RPMI8226 (cell line): Measurements from ENCODE around the gene MORF4L2.

Experiments
- DNase-seq: peaks from one replicate; pipeline ENCODE4 v3.0.0-alpha.2; 2015

The MORF4L2 gene, protein sequence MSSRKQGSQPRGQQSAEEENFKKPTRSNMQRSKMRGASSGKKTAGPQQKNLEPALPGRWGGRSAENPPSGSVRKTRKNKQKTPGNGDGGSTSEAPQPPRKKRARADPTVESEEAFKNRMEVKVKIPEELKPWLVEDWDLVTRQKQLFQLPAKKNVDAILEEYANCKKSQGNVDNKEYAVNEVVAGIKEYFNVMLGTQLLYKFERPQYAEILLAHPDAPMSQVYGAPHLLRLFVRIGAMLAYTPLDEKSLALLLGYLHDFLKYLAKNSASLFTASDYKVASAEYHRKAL

DNA sequence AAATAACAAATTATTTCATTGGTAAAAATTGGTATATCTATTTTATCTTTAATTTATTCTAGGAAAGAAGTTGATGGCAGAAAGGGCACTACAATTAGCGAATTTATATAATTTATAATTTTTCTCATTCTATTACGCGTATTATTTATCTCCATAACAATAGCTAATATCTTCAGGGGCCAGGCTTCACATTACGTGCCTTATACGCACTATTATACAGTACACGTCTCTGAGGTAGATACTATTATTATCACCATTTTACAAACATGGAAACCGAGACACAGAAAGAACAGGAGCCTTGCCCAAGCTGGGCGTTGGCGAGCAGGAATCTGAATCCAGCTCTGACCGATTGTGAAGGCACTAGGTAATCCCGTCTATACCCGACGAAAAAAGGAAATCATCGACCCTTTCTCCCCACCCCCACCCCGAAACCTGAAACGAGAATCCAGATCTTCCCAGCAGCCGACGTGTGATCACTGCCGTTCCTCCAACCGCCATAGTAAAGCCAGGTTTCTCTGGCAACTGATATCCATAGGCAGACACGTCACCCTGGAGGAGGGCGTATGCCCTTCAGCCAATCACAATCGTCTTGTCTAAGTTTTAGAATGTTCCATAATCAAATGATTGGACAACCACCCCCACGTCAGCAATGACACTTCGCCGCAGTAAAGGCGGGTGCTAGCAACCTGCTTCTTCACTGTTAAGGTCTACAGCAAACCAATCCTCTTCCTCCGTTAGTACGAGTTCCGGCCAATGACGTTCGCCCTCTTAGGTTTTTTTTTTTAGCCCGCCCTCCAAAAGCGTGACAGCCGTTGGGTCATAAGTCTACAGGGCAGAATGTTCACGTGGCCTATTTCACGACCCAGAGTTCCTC, at the start of gene MORF4L2:
Gene MORF4L2, minus strand, starts transcription at position 501 of the 874 bp plus-strand sequence. CDS start 9,672 bp downstream, outside the sequence.
- peak; percentile 95 for DNase-seq

DNA sequence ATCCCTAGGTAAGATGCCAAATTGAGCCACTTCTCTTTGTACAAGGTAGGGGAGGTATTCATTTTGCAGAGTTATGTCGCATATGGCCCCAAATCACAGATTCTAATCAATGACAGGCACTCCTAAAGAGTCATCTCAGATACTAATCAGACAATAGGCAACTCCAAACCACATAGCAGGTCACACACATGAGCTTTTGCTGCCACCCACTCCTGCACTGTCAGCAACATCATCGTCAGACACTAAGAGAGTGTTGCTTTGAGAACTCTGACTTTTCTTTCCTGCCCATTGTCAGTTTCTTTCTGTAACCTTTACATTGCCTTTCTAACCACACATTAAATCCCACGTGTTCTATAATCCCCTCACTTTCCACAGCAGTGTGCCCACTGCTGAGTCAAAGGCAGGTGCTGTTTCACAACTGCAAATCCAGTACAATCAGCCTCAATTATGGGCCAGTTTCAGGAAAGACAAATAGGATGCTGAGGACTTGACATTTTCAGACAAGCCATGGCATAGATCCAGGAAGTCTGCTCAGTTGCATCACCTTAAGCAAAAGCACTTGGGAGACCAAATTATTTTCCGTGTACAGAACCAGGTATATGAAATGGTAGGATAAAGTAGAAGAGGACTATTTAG, 47.7 kb upstream of the MORF4L2 start:
- DNase-seq = peak; percentile 50

DNA sequence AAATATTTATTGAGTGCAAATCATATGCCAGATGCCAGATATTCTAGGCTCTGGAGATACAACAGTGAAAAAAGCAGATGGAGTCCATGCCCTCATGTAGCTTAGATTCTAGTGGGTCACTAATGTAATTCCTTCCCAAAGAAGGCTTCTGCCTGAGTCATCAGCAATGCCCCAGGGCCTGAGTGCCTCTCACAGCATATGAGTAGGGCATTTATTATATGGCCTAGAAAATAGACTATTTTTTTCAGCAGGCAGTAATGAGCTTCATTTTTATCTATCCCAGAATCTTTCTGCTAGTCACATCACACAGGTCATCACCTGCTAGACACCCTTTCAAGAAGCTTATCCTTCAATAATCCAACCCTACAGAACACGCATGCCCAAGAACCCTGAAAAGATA, 46.5 kb upstream of the MORF4L2 start:
- no peak for DNase-seq

DNA sequence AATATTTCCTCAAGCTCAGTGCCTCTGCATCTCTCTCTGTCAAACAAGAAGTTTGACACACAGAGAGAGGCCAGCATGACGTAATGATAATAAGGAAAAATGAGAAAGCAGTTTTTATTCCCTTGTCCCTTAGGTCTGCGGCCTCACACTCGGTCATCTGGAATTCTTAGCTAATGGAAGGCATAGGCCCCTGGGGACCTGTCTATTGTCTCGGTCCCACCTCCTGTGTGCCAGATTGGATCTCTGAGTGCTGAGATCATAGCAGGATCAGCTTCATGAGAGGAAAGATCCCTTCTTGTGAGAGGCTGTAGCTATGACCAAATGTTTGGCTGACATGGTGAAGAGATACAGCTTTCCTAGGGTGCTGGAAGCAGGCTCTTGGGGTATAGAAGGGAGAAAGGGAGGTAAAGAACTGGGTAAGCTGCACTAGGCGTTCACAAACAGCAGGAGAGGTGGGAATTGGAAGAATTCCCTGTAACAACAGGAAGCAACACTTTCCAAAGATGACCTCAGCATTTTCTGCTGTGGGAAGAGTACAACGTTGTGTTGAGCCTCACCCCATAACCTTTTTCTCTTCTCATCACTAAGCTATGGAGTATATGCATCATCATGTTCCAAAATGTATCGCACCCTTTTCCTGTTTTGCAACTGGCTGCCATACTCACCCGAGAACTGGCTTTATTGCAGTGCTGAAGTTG, 44.4 kb upstream of the MORF4L2 start:
- no peak for DNase-seq

DNA sequence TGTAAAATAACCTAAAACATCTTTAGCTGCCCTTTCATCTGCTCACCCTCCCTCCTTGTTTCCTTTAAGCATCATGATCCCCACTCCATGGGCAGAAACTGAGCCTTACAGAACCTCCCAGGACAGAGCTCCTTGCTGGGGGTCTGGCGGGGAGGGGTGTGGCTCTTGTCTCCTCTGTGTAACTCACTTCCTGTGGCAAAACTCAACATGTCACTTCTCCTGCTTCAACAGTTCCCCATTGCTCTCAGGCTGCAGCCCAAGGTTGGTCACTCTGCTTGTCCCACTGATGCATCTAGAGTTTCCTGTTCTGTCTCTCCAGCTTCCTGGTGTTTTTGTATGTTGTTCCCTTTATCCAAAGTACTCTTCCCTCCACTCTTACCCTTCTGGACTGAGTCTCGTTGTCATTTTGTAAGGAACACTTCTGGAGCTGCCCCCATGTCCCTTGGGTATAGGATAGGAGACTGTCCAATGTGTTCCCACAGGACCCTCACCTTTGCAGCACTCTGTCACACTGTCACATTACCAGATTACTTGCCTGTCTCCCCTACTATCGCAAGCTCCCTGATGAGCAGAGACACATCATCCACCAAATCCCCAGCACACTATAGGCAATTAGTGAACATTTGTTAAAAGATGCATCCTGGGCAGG, 43.8 kb upstream of the MORF4L2 start:
- no peak for DNase-seq

DNA sequence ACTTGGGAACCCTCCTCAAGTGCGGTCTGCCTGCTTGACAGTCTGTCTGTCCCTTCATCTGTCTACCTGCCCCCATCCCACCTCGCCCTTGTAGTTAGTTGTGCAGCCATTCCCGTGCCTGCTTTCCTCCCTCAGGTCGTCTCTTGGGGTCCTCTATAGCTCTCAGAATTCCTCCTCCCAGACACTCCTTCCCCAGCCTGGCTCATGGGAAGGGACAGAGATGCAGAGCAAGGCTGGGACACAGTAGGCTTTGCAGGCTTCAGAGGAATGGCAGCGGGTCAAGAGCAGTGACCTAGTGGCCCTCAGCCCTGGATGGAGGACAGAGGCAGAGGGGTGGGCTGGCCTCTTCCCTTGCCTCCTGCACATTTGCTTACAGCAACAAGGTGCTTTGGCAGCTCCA, 42.5 kb upstream of the MORF4L2 start:
- DNase-seq = no peak

DNA sequence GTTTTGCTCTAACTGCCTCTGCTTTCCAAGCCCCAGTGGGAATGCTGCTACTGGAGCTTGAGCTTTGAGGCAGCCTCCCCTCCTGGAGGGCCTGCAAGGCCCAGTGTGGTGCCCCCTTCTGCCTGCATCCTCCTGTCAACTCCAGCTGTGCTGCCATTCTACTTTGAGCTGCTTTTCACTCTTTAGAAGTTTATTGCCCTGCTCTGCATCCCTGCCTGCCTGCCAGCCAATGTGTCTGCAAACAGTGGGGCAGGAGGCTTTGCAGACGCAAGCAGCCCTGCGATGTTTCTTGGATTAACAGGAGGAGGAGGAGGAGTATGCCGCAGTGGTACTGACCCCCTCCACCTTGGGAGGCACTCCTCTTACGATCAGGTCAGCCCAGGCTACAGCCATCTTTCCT, 40.6 kb upstream of the MORF4L2 start:
- no peak for DNase-seq

DNA sequence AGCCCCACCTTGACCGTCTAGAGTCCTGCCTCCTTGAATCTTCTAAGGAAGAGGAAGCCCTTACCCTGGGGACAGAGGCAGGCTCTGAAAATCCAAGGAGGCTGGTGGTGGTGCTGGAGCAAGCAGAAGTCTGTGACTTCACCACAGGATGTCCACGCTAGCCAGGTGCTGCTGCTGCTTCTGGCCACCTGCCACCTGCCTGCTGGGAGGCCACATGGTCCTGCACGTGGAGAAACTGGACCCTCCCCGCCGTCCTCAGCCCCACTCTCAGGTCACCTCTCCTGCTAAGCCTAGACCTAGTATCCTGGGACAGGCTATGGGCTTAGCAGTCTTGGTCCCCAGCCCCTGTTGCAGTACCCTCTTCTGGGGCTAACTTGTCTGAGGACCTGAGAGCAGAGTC, 40.0 kb upstream of the MORF4L2 start:
- DNase-seq = peak; percentile 40

DNA sequence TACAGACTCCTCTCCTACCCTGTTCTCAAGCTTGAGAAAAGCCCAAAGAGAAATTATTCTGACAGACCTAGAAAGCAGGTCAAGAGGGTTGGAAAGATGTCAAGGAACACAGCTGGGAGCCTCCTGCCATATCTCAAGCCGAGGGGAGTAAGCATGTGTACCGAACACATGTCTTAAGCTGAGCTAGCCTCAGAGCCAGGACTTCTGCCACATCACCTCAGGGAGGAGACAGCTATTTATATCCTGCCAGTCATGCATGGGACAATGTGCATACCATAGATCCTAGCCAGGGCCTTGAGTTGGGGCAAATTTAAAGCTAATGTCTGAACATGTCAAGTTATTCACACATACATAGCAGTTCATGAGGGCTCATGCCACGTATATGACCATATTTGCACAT, 36.0 kb upstream of the MORF4L2 start:
- DNase-seq = no peak

DNA sequence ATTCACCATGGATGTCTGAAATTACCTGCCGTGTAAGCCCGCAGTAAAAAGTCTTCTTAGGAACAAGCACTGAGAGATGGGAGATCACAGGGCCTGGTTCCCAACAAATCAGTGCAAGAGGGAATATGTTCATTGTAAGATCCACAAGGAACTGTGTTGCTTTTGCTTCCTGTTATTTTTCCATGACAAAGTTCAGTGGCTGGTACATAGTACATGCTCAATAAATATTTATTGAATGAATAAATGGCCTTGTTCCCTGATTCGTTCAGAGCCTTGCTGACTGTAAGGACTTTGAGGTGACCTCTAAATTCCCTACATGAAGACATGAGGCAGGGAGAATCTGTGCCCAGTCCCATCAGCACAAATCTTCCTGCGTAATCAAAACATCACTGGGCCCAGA, 31.6 kb upstream of the MORF4L2 start:
- no peak for DNase-seq

DNA sequence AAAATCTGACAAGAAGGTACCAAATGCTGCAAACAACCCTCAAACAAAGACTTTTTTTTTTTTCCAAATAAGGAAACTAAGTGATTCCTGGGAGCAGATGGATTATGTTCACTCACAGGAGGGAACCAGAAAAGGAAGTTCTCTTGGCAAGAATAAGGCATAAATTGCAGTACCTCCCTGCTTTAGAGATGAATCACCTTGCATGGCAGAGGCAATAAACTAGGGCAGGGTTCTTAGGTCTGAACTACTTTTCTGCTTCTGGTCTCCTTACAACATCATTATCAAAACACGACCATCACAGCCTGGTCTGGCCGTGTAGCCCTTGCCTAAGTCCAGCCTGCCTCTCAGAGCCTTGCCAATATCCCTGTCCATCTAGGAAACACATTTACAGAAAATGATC, 30.5 kb upstream of the MORF4L2 start:
- DNase-seq = no peak

DNA sequence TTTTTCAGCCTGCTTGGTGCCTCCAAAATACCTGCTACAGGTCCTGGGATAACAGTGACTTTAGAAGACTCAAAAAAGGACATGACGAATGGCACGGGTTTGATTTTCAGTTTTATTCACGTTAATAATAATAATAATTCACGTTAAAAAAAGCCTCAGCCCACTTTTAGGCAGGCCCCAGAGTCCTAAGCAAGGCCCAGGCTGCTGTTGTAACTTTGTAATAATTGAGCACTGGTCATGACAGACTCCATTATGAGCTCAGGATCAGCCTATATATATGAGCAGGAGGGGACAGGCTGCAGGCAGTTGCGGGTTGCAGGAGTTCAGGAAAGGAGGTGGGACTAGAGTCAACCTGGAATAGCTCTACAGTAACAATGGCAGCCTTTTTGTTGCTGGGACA, 24.1 kb upstream of the MORF4L2 start, which contains the start of gene TMEM31:
Gene TMEM31, plus strand, starts transcription at position 301 of the 400 bp plus-strand sequence. CDS start 1,350 bp downstream, outside the sequence.
- DNase-seq = no peak

DNA sequence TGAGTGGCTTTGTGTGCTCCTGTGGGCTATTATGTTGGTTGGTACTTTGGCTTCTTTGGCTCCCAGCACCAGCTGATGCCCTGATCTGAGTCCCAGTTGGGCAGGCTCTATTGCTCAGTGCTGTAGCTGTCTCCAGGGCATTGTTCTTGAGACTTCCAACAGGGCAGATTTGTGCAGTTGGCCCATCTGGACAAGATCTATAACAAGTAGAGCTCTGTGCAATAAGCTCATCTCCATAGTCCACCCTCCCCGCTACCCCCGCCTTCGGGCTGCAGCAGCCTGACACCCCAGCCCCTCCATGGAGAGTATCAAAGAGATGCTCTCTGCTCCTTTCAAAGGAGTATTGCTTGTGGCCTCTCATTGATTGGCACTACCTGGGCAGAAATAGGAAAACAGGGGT, 18.4 kb upstream of the MORF4L2 start:
- no peak for DNase-seq

DNA sequence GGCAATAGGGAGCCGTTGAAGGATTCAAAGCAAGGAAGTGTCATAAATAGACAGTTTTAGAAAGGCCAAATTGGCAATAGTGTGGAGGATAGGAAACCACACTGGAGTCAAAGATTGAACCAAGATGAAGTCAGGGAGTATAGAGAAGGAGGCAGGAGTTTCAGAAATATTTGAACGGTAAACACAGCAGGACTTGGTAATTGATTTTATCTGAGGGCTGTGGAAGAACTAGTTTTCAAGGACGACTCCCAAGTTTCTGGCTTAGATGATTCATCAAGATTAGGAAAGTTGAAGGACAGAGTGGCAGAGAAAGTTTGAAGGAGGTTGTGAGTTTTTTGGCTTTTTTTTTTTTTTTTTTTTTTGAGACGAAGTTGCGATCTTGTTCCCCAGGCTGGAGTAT, 12.7 kb upstream of the MORF4L2 start:
- no peak for DNase-seq

DNA sequence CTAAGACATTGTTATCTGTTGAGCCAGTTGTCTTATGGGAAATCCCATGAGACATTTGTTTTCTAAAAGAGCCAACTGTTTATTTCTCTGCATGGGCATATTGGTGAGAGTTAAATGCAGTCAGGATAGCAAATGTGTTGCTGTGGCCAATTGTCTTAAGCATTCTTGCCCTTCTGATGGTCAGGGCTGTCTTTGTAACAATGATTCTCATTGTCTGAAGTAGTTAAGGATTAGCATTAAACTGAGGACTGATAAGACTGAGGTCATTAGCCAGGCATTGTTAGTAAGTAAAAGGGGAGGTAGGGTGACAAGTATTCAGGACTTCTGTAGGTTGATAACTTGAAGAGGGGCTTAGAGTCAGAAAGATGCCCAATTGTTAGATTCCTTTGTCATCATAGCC, 11.2 kb upstream of the MORF4L2 start:
- DNase-seq = no peak

DNA sequence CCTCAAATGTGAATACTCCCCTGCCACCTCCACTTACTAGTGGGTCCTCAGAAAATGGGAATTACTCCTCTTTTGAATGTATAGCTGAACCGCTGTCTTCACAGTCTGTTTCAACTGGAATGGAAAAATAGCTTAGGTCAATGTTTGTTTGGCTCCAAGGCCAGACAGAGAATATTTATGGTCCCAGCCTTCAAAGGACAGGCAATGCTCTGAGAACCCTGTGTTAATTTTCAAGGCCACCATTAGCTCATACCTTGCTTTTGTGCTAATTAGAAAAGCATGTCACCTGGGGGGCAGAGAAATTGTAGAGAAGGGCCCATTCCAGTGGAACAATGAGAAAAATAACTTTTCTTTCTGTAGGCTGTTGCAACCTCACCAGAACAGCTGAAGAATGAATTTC, 4.6 kb upstream of the MORF4L2 start:
- no peak for DNase-seq

DNA sequence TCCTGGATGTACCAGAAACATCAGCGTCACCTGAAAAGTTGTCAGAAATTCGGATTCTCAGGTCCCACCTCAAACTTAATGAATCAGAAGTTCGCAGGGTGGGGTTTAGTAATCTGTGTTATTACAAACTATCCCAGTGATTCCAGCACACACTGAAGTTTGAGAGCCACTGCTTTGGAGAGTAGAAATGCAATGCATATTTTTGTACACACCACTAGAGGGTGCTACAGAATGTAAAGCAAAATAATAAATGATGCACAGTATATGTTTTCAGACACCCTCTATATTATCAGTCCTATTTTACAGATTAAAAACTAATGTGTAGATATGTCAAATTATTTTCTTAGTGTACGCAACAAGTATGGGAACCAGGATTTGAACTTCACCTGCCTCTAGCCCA, 2.4 kb upstream of the MORF4L2 start:
- peak; percentile 41 for DNase-seq

DNA sequence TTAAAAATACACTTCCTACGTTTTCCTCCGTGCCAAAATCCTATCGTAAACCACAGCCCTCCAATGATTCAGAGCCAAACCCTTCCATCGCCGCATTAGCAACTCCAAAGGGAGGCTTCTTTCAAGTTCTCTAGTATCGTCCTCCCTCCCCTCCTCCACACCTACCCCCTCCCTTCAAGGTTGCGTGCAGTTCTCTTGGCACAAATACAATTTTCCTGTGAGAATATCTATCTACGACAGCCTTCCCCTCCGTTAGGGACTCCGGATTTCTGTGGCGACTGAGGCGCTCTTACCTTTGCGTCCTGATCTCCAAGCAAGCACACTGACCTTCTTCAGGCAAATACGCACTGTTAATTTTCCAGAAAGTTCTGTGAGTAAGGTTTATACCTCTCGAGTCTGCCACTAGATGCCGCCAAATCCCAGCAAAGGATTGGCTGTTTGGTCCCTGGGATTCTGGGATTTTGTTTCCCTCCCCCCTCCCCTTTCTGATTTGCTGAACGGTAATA, 1.2 kb upstream of the MORF4L2 start:
- peak; percentile 73 for DNase-seq

DNA sequence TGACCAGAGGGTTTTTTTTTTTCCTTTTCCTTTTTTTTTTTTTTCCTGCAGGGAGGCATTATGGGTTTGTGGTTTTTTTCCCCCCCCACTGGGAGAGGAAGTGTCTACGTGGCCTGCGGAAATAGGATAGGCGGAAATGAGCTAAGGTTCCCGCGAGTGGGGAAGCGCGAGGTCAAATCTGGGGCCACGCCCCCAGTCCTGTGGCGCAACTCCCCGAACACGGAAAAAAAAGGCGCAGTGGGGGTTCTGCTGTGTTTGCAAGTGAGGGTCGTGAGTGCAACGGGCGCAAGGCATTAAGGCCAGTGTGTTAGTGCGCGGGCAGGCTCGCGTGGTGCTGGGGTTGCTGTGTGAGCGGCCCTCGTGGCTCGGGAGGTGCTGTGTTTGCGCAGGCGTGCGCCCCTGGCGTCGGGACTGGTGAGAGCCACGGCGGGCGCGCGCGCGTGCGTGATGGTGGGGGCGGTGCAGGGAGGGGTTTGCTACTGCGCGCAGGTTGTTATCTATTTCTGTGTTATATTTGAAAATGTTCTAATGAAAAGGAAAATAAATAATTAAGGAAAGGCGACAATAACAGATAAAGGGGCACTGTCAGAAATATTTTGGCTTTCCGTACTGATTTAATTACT, 685 bp upstream of the MORF4L2 start:
- DNase-seq = peak; percentile 88

DNA sequence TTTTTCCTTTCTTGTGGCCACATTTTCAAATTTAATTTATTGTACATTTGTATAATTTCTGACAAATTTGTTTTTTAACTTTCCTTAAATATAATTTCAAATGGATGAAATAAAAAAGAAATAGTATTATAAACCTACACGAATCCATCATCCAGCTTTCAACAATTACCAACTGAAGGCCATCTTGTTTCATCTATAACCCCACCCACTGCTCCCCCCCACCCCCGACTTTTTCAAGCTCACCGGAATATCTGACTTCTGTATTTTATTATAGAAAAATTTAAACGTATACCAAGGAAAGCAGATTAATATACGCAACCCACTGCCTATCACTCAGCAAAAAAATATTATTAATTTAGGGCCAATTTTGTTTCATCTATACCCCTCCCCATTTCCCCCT, 1.1 kb downstream of the MORF4L2 start:
- peak; percentile 21 for DNase-seq

DNA sequence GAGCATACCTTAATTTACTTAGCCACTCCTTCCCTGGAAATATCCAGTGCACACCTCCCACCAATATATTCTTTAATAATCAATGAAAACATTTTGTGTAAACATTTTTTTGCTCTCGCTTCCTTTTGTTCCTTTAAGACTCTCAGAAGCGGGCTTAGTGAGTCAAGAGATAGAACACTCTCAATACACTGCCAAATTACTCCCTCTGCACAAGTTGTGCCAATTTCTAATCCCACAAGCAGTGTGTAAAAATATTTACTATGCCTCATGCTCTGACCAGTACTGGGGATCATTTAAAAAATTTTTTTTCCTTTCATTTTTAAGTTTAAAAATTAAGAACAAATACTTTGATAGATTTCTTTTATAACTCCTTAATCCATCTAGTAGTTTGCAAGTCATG, 5.1 kb downstream of the MORF4L2 start:
- DNase-seq = no peak
